Erythroblast (primary cell): ENCODE results near the gene SNTB2.

Experiments used
- GATA1 ChIP-seq: IDR thresholded peaks from 2 replicates; pipeline ENCODE4 v1.6.1; 2011; ENCODE audit warnings: low read depth, mild to moderate bottlenecking, control low read depth, low read length, moderate library complexity
- POLR2A ChIP-seq: IDR thresholded peaks from 2 replicates; pipeline ENCODE4 v1.6.1; 2011; ENCODE audit warnings: mild to moderate bottlenecking, low read length

DNA sequence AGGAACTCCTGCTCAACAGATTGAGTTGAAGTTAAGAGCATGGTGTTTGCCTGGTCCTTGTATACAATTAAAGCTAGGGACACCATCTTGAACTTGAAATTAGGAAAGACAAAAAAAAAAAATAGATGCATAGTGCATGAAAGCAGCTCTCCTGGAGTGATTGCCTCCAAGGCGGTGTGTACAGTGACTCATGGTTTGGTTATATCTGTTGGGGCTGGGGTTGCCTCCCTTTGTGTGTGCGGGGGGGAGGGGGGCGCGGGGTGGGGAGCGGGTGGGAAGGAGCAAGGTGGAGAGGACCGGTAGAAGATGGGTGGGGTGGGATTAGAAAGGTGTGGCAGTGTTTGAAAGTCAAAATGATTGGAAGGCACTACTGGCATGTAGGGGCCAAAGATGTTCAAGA, 161.3 kb downstream of the SNTB2 start:
- TF ChIP-seq POLR2A (no peak), GATA1 (no peak)
